Mesothelial cell of epicardium (in vitro differentiated cells): ENCODE measurements around the gene DNAH8. TPM values are rescaled to one million over a fixed set of nuclear protein-coding genes. Genes with fewer than 3 reads are reported as not detected.

Experiments
- DNase-seq, 2 experiments: peaks; one replicate each; pipeline ENCODE4 v3.0.0; 2021; ENCODE audit warnings: low spot score in 2 of 2; ENCODE audit not compliant: unreplicated experiment in 2 of 2
- H3K27ac Mint-ChIP-seq: 2 replicates; pipeline ENCODE4 v1.8.0; 2021; ENCODE audit warnings: mixed read lengths
- H3K27me3 Mint-ChIP-seq: 2 replicates; pipeline ENCODE4 v1.8.0; 2021; ENCODE audit warnings: low read depth, mixed read lengths
- H3K36me3 Mint-ChIP-seq: 2 replicates; pipeline ENCODE4 v1.8.0; 2021; ENCODE audit warnings: mixed read lengths
- H3K4me1 Mint-ChIP-seq: 2 replicates; pipeline ENCODE4 v1.8.0; 2021; ENCODE audit warnings: mixed read lengths
- H3K4me3 Mint-ChIP-seq: 2 replicates; pipeline ENCODE4 v1.8.0; 2021; ENCODE audit warnings: mild to moderate bottlenecking, moderate library complexity, mixed read lengths
- H3K9me3 Mint-ChIP-seq: 2 replicates; pipeline ENCODE4 v1.8.0; 2021; ENCODE audit warnings: mixed read lengths
- CTCF ChIP-seq: fragments of 200-600 bp; sonication (generic); IDR thresholded peaks from one replicate; pipeline ENCODE4 v1.5.0; 2021; ENCODE audit warnings: antibody characterized with exemption; ENCODE audit not compliant: unreplicated experiment
- total RNA-seq: library from RNA; stranded (reverse); gene quantifications from 3 replicates; pipeline ENCODE4 v1.2.1, GENCODE V29; 2021

The DNAH8 gene
- total RNA-seq, 1 donor from 2014 or later = 0.25 TPM

- H3K4me1 Mint-ChIP-seq = peaks cover 13% of the 10 kb centered on the region
- no peaks in the 10 kb centered on the region for H3K9me3 Mint-ChIP-seq
- TF ChIP-seq CTCF = no peak
- peaks cover 81% of the 10 kb centered on the region for H3K27me3 Mint-ChIP-seq
- H3K27ac Mint-ChIP-seq = no peak overlapping the region
- no peak overlapping the region for H3K4me3 Mint-ChIP-seq
- no peaks in the 10 kb centered on the region for H3K36me3 Mint-ChIP-seq
- no peak for DNase-seq
Observed at GRCh38 chr6:38978139-38978704, 263.1 kb downstream of the DNAH8 start.

- no peak for TF ChIP-seq CTCF
- DNase-seq = no peak
- H3K4me3 Mint-ChIP-seq = no peak overlapping the region
- no peaks in the 10 kb centered on the region for H3K9me3 Mint-ChIP-seq
- H3K27ac Mint-ChIP-seq = no peak overlapping the region
- peaks cover 2% of the 10 kb centered on the region for H3K4me1 Mint-ChIP-seq
- H3K27me3 Mint-ChIP-seq = peaks cover 59% of the 10 kb centered on the region
- H3K36me3 Mint-ChIP-seq = no peaks in the 10 kb centered on the region
Observed at GRCh38 chr6:38982470-38982869, 267.4 kb downstream of the DNAH8 start.

- Mint-ChIP-seq H3K9me3 (no peaks in the 10 kb centered on the region), H3K4me1 (no peaks in the 10 kb centered on the region), H3K27ac (no peak overlapping the region), H3K27me3 (peaks cover 37% of the 10 kb centered on the region), H3K36me3 (no peaks in the 10 kb centered on the region), H3K4me3 (no peak overlapping the region)
- DNase-seq = no peak
- TF ChIP-seq CTCF = no peak
Observed at GRCh38 chr6:38984723-38985122, 269.6 kb downstream of the DNAH8 start.

GRCh38 chr6:38985839-38986238, 270.7 kb downstream of the DNAH8 start:
- Mint-ChIP-seq H3K4me3 (no peak overlapping the region), H3K27ac (no peak overlapping the region), H3K27me3 (peaks cover 28% of the 10 kb centered on the region), H3K4me1 (no peaks in the 10 kb centered on the region), H3K36me3 (no peaks in the 10 kb centered on the region), H3K9me3 (no peaks in the 10 kb centered on the region)
- TF ChIP-seq CTCF = no peak
- no peak for DNase-seq

GRCh38 chr6:38987503-38987902, 272.4 kb downstream of the DNAH8 start:
- Mint-ChIP-seq H3K4me3 (no peak overlapping the region), H3K9me3 (no peaks in the 10 kb centered on the region), H3K36me3 (no peaks in the 10 kb centered on the region), H3K4me1 (no peaks in the 10 kb centered on the region), H3K27me3 (peaks cover 17% of the 10 kb centered on the region), H3K27ac (no peak overlapping the region)
- no peak for DNase-seq
- TF ChIP-seq CTCF = no peak
